Jurkat, Clone E6-1 (cell line): Measurements from ENCODE around the gene CCDC92B.

Experiments used
- DNase-seq: peaks from one replicate; pipeline ENCODE4 v3.0.0-alpha.2; 2011; ENCODE audit warnings: low read depth, low spot score
- H3K4me3 ChIP-seq: 2 replicates; pipeline ENCODE4 v1.5.1; 2011; ENCODE audit warnings: mild to moderate bottlenecking, low read length, control low read depth, moderate library complexity

Gene CCDC92B

GRCh38 chr17:2695243-2695960 is 54.0 kb downstream of the CCDC92B start:
- DNase-seq, result no peak
- H3K4me3 ChIP-seq, result no peak overlapping the region

- DNase-seq, result no peak
- no peak overlapping the region for H3K4me3 ChIP-seq
These were observed 54.8 kb downstream of the CCDC92B start for GRCh38 chr17:2694381-2695242.

GRCh38 chr17:2693561-2694380 is 55.7 kb downstream of the CCDC92B start:
- H3K4me3 ChIP-seq, result no peak overlapping the region
- DNase-seq, result no peak

- no peak for DNase-seq
- H3K4me3 ChIP-seq, result no peak overlapping the region
These were observed 56.7 kb downstream of the CCDC92B start for GRCh38 chr17:2692781-2693135.

- DNase-seq, result no peak
- no peak overlapping the region for H3K4me3 ChIP-seq
These were observed 57.3 kb downstream of the CCDC92B start for GRCh38 chr17:2691965-2692780.

- no peak overlapping the region for H3K4me3 ChIP-seq
- no peak for DNase-seq
These were observed 58.2 kb downstream of the CCDC92B start for GRCh38 chr17:2691069-2691871.

GRCh38 chr17:2690165-2691068 is 59.0 kb downstream of the CCDC92B start:
- H3K4me3 ChIP-seq, result no peak overlapping the region
- DNase-seq, result no peak

- no peak overlapping the region for H3K4me3 ChIP-seq
- no peak for DNase-seq
These were observed 59.9 kb downstream of the CCDC92B start for GRCh38 chr17:2689411-2690164.

- no peak overlapping the region for H3K4me3 ChIP-seq
- peak; percentile 16 for DNase-seq
These were observed 60.8 kb downstream of the CCDC92B start for GRCh38 chr17:2688351-2689342.

GRCh38 chr17:2687074-2687418 is 62.4 kb downstream of the CCDC92B start:
- DNase-seq, result no peak
- no peak overlapping the region for H3K4me3 ChIP-seq

- no peak for DNase-seq
These were observed 63.8 kb downstream of the CCDC92B start for GRCh38 chr17:2685696-2686095.

GRCh38 chr17:2684549-2684948 is 64.9 kb downstream of the CCDC92B start:
- no peak overlapping the region for H3K4me3 ChIP-seq
- DNase-seq, result no peak

More at GRCh38 chr17:2685696-2686095, 63.8 kb downstream of the CCDC92B start:
- no peak overlapping the region for H3K4me3 ChIP-seq

- no peak for DNase-seq
These were observed 65.5 kb downstream of the CCDC92B start for GRCh38 chr17:2683912-2684311.

GRCh38 chr17:2682176-2682938 is 67.1 kb downstream of the CCDC92B start:
- no peak overlapping the region for H3K4me3 ChIP-seq
- no peak for DNase-seq

More at GRCh38 chr17:2683912-2684311, 65.5 kb downstream of the CCDC92B start:
- no peak overlapping the region for H3K4me3 ChIP-seq

- DNase-seq, result no peak
These were observed 67.8 kb downstream of the CCDC92B start for GRCh38 chr17:2681650-2682049.

More at GRCh38 chr17:2681650-2682049, 67.8 kb downstream of the CCDC92B start:
- H3K4me3 ChIP-seq, result no peak overlapping the region
